HepG2 (cell line): ENCODE measurements around the gene CCL22. TPM values are rescaled to one million over a fixed set of nuclear protein-coding genes. Genes with fewer than 3 reads are reported as not detected.

Experiments
- ATAC-seq: fragments of 200-7000 bp; cut with Tn5 transposase; 3 replicates; pipeline ENCODE4 v1.9.1; 2020; ENCODE audit warnings: mild to moderate bottlenecking, moderate library complexity
- BruUV-seq: library from RNA; stranded (reverse); fragments of 400-500 nt; replicated peaks from 2 replicates; lab custom pipeline; 2021; lab: Mats Ljungman, UMichigan
- CTCF ChIA-PET: fragments of 300-600 bp; formaldehyde crosslinking; extraction: SDS; loops from one replicate; lab custom pipeline; 2021; ENCODE audit warnings: low total read pairs, inconsistent platforms, low intra/inter-chr PET ratio; lab: Yijun Ruan, JAX
- POLR2A ChIA-PET: fragments of 350-600 bp; sonication (Branson Sonifier 250); formaldehyde crosslinking; loops from one replicate; lab custom pipeline; 2020; ENCODE audit warnings: antibody characterized with exemption, inconsistent platforms; lab: Yijun Ruan, JAX
- DNase-seq: peaks from one replicate; pipeline ENCODE4 v3.0.0-alpha.2; 2015; ENCODE audit warnings: low spot score
- FAIRE-seq: peaks from 3 replicates; lab custom pipeline; 2011; peaks lifted over from hg19 to GRCh38; lab: Jason Lieb, UNC
- H2AFZ ChIP-seq: one replicate; pipeline ENCODE4 v1.6.1; 2011; ENCODE audit warnings: low read length, inconsistent platforms
- H3K27ac ChIP-seq: fragments of 300-600 bp; 3 replicates; pipeline ENCODE4 v1.8.0; 2011; ENCODE audit warnings: mixed run types, mild to moderate bottlenecking, mixed read lengths, low read length, inconsistent platforms; ENCODE audit not compliant: insufficient read depth; ENCODE audit errors: extremely low read length
- H3K27me3 ChIP-seq, 2 experiments: fragments of 200-600 bp in 1 of 2; 2 replicates in 1 of 2; 3 replicates in 1 of 2; pipeline versions ENCODE4 v1.6.0 to v1.8.0; 2011; ENCODE audit warnings: low read length in 2 of 2, mild to moderate bottlenecking in 2 of 2, moderate library complexity in 2 of 2, inconsistent platforms in 1 of 2; ENCODE audit not compliant: insufficient read depth in 2 of 2, control insufficient read depth in 1 of 2
- H3K36me3 ChIP-seq, 2 experiments: fragments of 200-600 bp in 1 of 2; replicated peaks in 1 of 2; 2 replicates in 1 of 2; 3 replicates in 1 of 2; pipeline versions ENCODE4 v1.5.1 to v1.8.0; 2011; ENCODE audit warnings: low read length in 2 of 2, inconsistent platforms in 1 of 2; ENCODE audit not compliant: insufficient read depth in 2 of 2, control insufficient read depth in 1 of 2
- H3K4me1 ChIP-seq: 2 replicates; pipeline ENCODE4 v1.5.1; 2012; ENCODE audit warnings: low read length, inconsistent platforms; ENCODE audit not compliant: insufficient read depth
- H3K4me2 ChIP-seq: 2 replicates; pipeline ENCODE4 v1.6.0; 2011; ENCODE audit warnings: low read depth, low read length, inconsistent platforms
- H3K4me3 ChIP-seq, 3 experiments: fragments of 200-600 bp in 1 of 3; sonication (generic), shearing (Covaris generic) in 1 of 3; replicated peaks in 1 of 3; 2 replicates each; pipeline ENCODE4 v1.5.1; 2011 to 2016; ENCODE audit warnings: low read length in 3 of 3, inconsistent platforms in 2 of 3, low read depth in 2 of 3, mild to moderate bottlenecking in 2 of 3, control low read depth in 1 of 3, mixed read lengths in 1 of 3; ENCODE audit not compliant: insufficient read depth in 1 of 3
- H3K79me2 ChIP-seq: one replicate; pipeline ENCODE4 v1.6.1; 2011; ENCODE audit warnings: low read length, inconsistent platforms; ENCODE audit not compliant: insufficient read depth
- H3K9ac ChIP-seq: 2 replicates; pipeline ENCODE4 v1.6.0; 2011; ENCODE audit warnings: mild to moderate bottlenecking, low read depth, low read length, inconsistent platforms; ENCODE audit not compliant: insufficient read depth
- H3K9me3 ChIP-seq: 2 replicates; pipeline ENCODE4 v1.5.1; 2012; ENCODE audit warnings: mild to moderate bottlenecking, low read length
- H4K20me1 ChIP-seq: 2 replicates; pipeline ENCODE4 v1.6.0; 2011; ENCODE audit warnings: inconsistent platforms, mild to moderate bottlenecking, low read length, moderate library complexity; ENCODE audit not compliant: insufficient read depth
- GATAD2A ChIP-seq: IDR thresholded peaks from 2 replicates; pipeline ENCODE4 v1.6.1; 2016
- HNRNPL ChIP-seq: fragments of 200-400 bp; formaldehyde crosslinking; IDR thresholded peaks from 2 replicates; pipeline ENCODE4 v1.6.1; 2017; ENCODE audit warnings: mild to moderate bottlenecking, low read depth, low read length
- IKZF1 ChIP-seq: fragments of 450-650 bp; IDR thresholded peaks from 2 replicates; pipeline ENCODE4 v1.7.1; 2016
- ISX ChIP-seq: sonication (generic); formaldehyde crosslinking; conservative IDR thresholded peaks from 2 replicates; pipeline ENCODE4 v1.5.0; 2020; ENCODE audit warnings: missing genetic modification reagents
- KLF13 ChIP-seq: sonication (generic); formaldehyde crosslinking; IDR thresholded peaks from 2 replicates; pipeline ENCODE4 v1.4.0; 2020; ENCODE audit warnings: mild to moderate bottlenecking, missing genetic modification reagents
- KMT2B ChIP-seq: IDR thresholded peaks from 2 replicates; pipeline ENCODE4 v1.6.1; 2016; ENCODE audit warnings: missing genetic modification reagents, missing compliant biosample characterization
- MAZ ChIP-seq, 2 experiments: sonication (generic) in 1 of 2; formaldehyde crosslinking in 1 of 2; IDR thresholded peaks; 2 replicates each; pipeline versions ENCODE4 v1.5.0 to v1.6.1; 2012 to 2020; ENCODE audit warnings: low read depth in 2 of 2, mild to moderate bottlenecking in 2 of 2, borderline replicate concordance in 1 of 2, improper control_type of control experiment in 1 of 2, low read length in 1 of 2, missing genetic modification reagents in 1 of 2, moderate library complexity in 1 of 2
- MYNN ChIP-seq: sonication (generic); formaldehyde crosslinking; IDR thresholded peaks from 2 replicates; pipeline ENCODE4 v1.4.0; 2020; ENCODE audit warnings: mild to moderate bottlenecking, low read depth, missing genetic modification reagents
- PAWR ChIP-seq: sonication (generic); formaldehyde crosslinking; IDR thresholded peaks from 2 replicates; pipeline ENCODE4 v1.4.0; 2020; ENCODE audit warnings: missing genetic modification reagents, mild to moderate bottlenecking, borderline replicate concordance
- SETDB1 ChIP-seq: sonication (generic); formaldehyde crosslinking; IDR thresholded peaks from 2 replicates; pipeline ENCODE4 v1.5.1; 2020; ENCODE audit warnings: missing genetic modification reagents, mild to moderate bottlenecking, borderline replicate concordance
- SMAD9 ChIP-seq: sonication (generic); formaldehyde crosslinking; IDR thresholded peaks from 2 replicates; pipeline ENCODE4 v1.5.1; 2020; ENCODE audit warnings: mild to moderate bottlenecking, missing genetic modification reagents
- ZNF138 ChIP-seq: sonication (generic); formaldehyde crosslinking; IDR thresholded peaks from 2 replicates; pipeline ENCODE4 v1.5.0; 2020; ENCODE audit warnings: mild to moderate bottlenecking, low read depth, missing genetic modification reagents
- ZNF317 ChIP-seq: sonication (generic); formaldehyde crosslinking; IDR thresholded peaks from 2 replicates; pipeline ENCODE4 v1.5.0; 2020; ENCODE audit warnings: mild to moderate bottlenecking, missing genetic modification reagents
- ZNF546 ChIP-seq: sonication (generic); formaldehyde crosslinking; conservative IDR thresholded peaks from 2 replicates; pipeline ENCODE4 v1.8.1; 2023; ENCODE audit warnings: mild to moderate bottlenecking, missing genetic modification reagents
- ZNF562 ChIP-seq: sonication (generic); formaldehyde crosslinking; IDR thresholded peaks from 2 replicates; pipeline ENCODE4 v1.8.0; 2022; ENCODE audit warnings: missing genetic modification reagents, borderline replicate concordance
- ZNF724P ChIP-seq: sonication (generic); formaldehyde crosslinking; IDR thresholded peaks from 2 replicates; pipeline ENCODE4 v1.8.0; 2022; ENCODE audit warnings: missing genetic modification reagents, borderline replicate concordance
- ZNF790 ChIP-seq: sonication (generic); formaldehyde crosslinking; IDR thresholded peaks from 2 replicates; pipeline ENCODE4 v1.8.0; 2022; ENCODE audit warnings: missing genetic modification reagents, mild to moderate bottlenecking, borderline replicate concordance
- ZZZ3 ChIP-seq: sonication (generic); formaldehyde crosslinking; IDR thresholded peaks from 2 replicates; pipeline ENCODE4 v1.4.0; 2020; ENCODE audit warnings: missing genetic modification reagents, mild to moderate bottlenecking, borderline replicate concordance
- WGBS: methylation state at CpG from one replicate; pipeline ENCODE4 v1.1.6; 2017; ENCODE audit warnings: low lambda C conversion rate; 5-methylcytosine and 5-hydroxymethylcytosine counted together
- in situ Hi-C: cut with HindIII; loops from 2 replicates; pipeline ENCODE4 v1.10.0; 2017; ENCODE audit warnings: low pct_unique_long_range_greater_than_20kb; ENCODE audit not compliant: extremely low pct_ligation_motif_present
- intact Hi-C: fragments of 100-400 bp; cut with micrococcal nuclease; formaldehyde crosslinking; loops from one replicate; pipeline ENCODE4 v1.10.0; 2022; ENCODE audit not compliant: unreplicated experiment
- polyA plus RNA-seq, 8 experiments: library from polyadenylated mRNA; depleted of rRNA in 3 of 8; stranded (reverse) in 7 of 8; unstranded in 1 of 8; fragments of >200 nt; fragmentation: Illumina TruSeq in 4 of 8; extraction: Trizol in 4 of 8; gene quantifications; 2 replicates each; pipeline versions ENCODE4 v1.2.1 to v1.2.3, GENCODE V29; 2011 to 2016; ENCODE audit warnings: low read depth in 4 of 8, missing spikeins in 1 of 8, mixed read lengths in 1 of 8; ENCODE audit not compliant: insufficient read depth in 1 of 8
- total RNA-seq, 5 experiments: library from RNA; depleted of rRNA; stranded (reverse); fragments of >200 nt; fragmentation: Illumina TruSeq; extraction: Trizol; gene quantifications; 2 replicates each; pipeline ENCODE4 v1.2.3, GENCODE V29; 2016; ENCODE audit warnings: low read depth in 1 of 5
- TF ChIP-seq, protein P1 (sequence below): IDR thresholded peaks from 2 replicates; pipeline ENCODE4 v1.6.1; 2012; ENCODE audit warnings: inconsistent platforms
- TF ChIP-seq, protein P2 (sequence below), 2 experiments: sonication (generic) in 1 of 2; formaldehyde crosslinking in 1 of 2; IDR thresholded peaks; 2 replicates each; pipeline versions ENCODE4 v1.6.1 to v1.9.0; 2014 to 2022; ENCODE audit warnings: antibody characterized with exemption in 1 of 2, borderline replicate concordance in 1 of 2, inconsistent platforms in 1 of 2, low read depth in 1 of 2, missing genetic modification reagents in 1 of 2

Gene CCL22
- total and polyA plus RNA-seq, 2 of the 13 experiments (the other 11 are each of a cell fraction or from before 2014, with no cell fraction given), result not detected

DNA sequence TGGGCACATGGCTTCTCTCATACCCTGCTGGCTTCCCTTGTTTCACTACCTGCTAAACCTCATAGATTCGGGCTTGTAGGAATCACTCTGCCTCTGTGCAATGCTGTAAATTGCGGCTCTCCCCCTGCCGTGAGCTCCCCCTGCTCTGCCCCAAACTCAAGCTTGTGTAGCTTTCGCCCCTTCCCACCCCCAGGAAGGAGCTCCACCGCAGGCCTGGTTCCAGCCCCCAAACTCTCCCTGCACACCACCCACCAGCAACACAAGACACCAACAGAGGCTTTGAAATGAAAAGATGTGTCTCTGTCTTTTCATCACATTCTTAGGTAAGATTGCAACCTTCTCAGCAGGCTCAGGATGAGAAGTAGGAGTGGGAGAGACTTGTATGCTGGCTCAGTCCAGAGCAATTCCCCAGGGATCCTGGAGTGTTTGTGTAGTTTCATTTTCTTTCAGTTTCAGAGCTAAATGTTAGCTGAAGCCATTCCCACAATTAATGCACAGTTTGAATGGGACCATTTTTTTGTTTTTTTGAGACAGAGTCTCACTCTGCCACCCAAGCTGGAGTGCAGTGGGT, 27.9 kb downstream of the CCL22 start:
- no peak for DNase-seq
- no peaks in the 10 kb centered on the region for H3K79me2 ChIP-seq
- intact Hi-C loops, result no loop called here
- no peaks in the 10 kb centered on the region for H3K9me3 ChIP-seq
- TF ChIP-seq ZZZ3 (CRISPR knock-in tag) (no peak), MAZ (IDR thresholded peaks at IDR 0.05; ENCODE audit: borderline replicate concordance, low read depth, low read length) (no peak), MAZ (CRISPR knock-in tag; IDR thresholded peaks at IDR 0.05; ENCODE audit: low read depth) (no peak), MYNN (CRISPR knock-in tag) (no peak), HNRNPL (no peak), IKZF1 (no peak), ZNF317 (CRISPR knock-in tag) (no peak), SMAD9 (CRISPR knock-in tag) (no peak), ZNF562 (CRISPR knock-in tag) (no peak), ZNF138 (CRISPR knock-in tag) (no peak), KMT2B (CRISPR knock-in tag) (no peak), ZNF790 (CRISPR knock-in tag) (no peak), ZNF724P (CRISPR knock-in tag) (no peak), ZNF546 (CRISPR knock-in tag) (no peak), KLF13 (CRISPR knock-in tag) (no peak), PAWR (CRISPR knock-in tag) (no peak), ISX (no peak), GATAD2A (no peak), SETDB1 (no peak)
- TF ChIP-seq, protein P1, sequence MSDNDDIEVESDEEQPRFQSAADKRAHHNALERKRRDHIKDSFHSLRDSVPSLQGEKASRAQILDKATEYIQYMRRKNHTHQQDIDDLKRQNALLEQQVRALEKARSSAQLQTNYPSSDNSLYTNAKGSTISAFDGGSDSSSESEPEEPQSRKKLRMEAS, result no peak
- TF ChIP-seq, protein P2, sequence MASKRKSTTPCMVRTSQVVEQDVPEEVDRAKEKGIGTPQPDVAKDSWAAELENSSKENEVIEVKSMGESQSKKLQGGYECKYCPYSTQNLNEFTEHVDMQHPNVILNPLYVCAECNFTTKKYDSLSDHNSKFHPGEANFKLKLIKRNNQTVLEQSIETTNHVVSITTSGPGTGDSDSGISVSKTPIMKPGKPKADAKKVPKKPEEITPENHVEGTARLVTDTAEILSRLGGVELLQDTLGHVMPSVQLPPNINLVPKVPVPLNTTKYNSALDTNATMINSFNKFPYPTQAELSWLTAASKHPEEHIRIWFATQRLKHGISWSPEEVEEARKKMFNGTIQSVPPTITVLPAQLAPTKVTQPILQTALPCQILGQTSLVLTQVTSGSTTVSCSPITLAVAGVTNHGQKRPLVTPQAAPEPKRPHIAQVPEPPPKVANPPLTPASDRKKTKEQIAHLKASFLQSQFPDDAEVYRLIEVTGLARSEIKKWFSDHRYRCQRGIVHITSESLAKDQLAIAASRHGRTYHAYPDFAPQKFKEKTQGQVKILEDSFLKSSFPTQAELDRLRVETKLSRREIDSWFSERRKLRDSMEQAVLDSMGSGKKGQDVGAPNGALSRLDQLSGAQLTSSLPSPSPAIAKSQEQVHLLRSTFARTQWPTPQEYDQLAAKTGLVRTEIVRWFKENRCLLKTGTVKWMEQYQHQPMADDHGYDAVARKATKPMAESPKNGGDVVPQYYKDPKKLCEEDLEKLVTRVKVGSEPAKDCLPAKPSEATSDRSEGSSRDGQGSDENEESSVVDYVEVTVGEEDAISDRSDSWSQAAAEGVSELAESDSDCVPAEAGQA (IDR thresholded peaks at IDR 0.05; ENCODE audit: low read depth), result no peak
- TF ChIP-seq, protein P2 (CRISPR knock-in tag; IDR thresholded peaks at IDR 0.05; ENCODE audit: borderline replicate concordance), result no peak
- WGBS, result 55% methylated on average over 5 of the region's 5 CpGs
- no peak for ATAC-seq
- in situ Hi-C loops, result no loop called here
- peaks cover 56% of the 10 kb centered on the region for H3K4me1 ChIP-seq
- H3K27me3 ChIP-seq, result peaks cover 1 to 10% of the 10 kb centered on the region in 2 experiments; a peak in 2 of 5 replicates
- ChIA-PET POLR2A (interaction anchor here (3.2 to 3.8 kb wide), 2 partner anchors 14 to 31 kb away, joined by 15 to 34 read pairs; partner anchors contain the start of gene CX3CL1), CTCF (no interaction called here)
- peak overlapping the region; percentile 1; the same call in 1 of the 2 replicates for H3K4me2 ChIP-seq
- no peak overlapping the region for H2AFZ ChIP-seq
- no peak overlapping the region for H3K27ac ChIP-seq
- no peak for FAIRE-seq
- no peaks in the 10 kb centered on the region for H4K20me1 ChIP-seq
- H3K9ac ChIP-seq, result no peak overlapping the region
- H3K36me3 ChIP-seq, result peaks cover 12 to 19% of the 10 kb centered on the region in 2 experiments; a peak in 4 of 5 replicates
- no TSS peak for BruUV-seq
- H3K4me3 ChIP-seq, result no peak overlapping the region
